Subcutaneous abdominal adipose tissue (tissue), 5 donors: ENCODE data around the gene SMIM41.

Experiments
- H3K27ac ChIP-seq: one replicate; pipeline ENCODE4 v1.7.0; 2013; ENCODE audit warnings: low read depth, mild to moderate bottlenecking, inconsistent platforms, low read length, moderate library complexity
- H3K27me3 ChIP-seq, 5 donors: one replicate each; pipeline ENCODE4 v1.7.0; 2013; ENCODE audit warnings: low read length in 5 of 5, inconsistent platforms in 1 of 5; ENCODE audit not compliant: control insufficient read depth in 5 of 5, insufficient read depth in 4 of 5
- H3K36me3 ChIP-seq, 5 donors: one replicate each; pipeline ENCODE4 v1.7.0; 2013; ENCODE audit warnings: low read length in 5 of 5; ENCODE audit not compliant: control insufficient read depth in 5 of 5, insufficient read depth in 5 of 5
- H3K4me1 ChIP-seq, 5 donors: one replicate each; pipeline ENCODE4 v1.7.0; 2013; ENCODE audit warnings: low read length in 5 of 5, mild to moderate bottlenecking in 3 of 5, moderate library complexity in 1 of 5; ENCODE audit not compliant: control insufficient read depth in 5 of 5, insufficient read depth in 5 of 5
- H3K4me3 ChIP-seq, 5 donors: one replicate each; pipeline ENCODE4 v1.7.0; 2013; ENCODE audit warnings: low read length in 5 of 5, low read depth in 1 of 5
- H3K9ac ChIP-seq, 5 donors: one replicate each; pipeline ENCODE4 v1.7.0; 2013; ENCODE audit warnings: low read length in 5 of 5, mild to moderate bottlenecking in 4 of 5, moderate library complexity in 3 of 5
- H3K9me3 ChIP-seq, 5 donors: one replicate each; pipeline ENCODE4 v1.7.0; 2013; ENCODE audit warnings: low read length in 5 of 5; ENCODE audit not compliant: control insufficient read depth in 5 of 5
- donor health status: healthy.
- donor health status: healthy.
- donor health status: healthy.
- donor health status: healthy.
- donor health status: healthy.

Gene SMIM41

GRCh38 chr12:52050116-52050757, 29.3 kb upstream of the SMIM41 start:
- peaks cover 0 to 25% (median 15%) of the 10 kb centered on the region in 5 donors for H3K36me3 ChIP-seq
- peaks cover 0 to 9% (median 0%) of the 10 kb centered on the region in 5 donors for H3K27me3 ChIP-seq
- H3K27ac ChIP-seq = peak overlapping the region; percentile 67
- peaks cover 0 to 2% (median 0%) of the 10 kb centered on the region in 5 donors for H3K9me3 ChIP-seq
- peak overlapping the region; percentile 5 to 86 (median 78) for H3K9ac ChIP-seq
- peak overlapping the region; percentile 19 to 78 (median 67) for H3K4me3 ChIP-seq
- peaks cover 13 to 66% (median 40%) of the 10 kb centered on the region in 5 donors for H3K4me1 ChIP-seq

DNA sequence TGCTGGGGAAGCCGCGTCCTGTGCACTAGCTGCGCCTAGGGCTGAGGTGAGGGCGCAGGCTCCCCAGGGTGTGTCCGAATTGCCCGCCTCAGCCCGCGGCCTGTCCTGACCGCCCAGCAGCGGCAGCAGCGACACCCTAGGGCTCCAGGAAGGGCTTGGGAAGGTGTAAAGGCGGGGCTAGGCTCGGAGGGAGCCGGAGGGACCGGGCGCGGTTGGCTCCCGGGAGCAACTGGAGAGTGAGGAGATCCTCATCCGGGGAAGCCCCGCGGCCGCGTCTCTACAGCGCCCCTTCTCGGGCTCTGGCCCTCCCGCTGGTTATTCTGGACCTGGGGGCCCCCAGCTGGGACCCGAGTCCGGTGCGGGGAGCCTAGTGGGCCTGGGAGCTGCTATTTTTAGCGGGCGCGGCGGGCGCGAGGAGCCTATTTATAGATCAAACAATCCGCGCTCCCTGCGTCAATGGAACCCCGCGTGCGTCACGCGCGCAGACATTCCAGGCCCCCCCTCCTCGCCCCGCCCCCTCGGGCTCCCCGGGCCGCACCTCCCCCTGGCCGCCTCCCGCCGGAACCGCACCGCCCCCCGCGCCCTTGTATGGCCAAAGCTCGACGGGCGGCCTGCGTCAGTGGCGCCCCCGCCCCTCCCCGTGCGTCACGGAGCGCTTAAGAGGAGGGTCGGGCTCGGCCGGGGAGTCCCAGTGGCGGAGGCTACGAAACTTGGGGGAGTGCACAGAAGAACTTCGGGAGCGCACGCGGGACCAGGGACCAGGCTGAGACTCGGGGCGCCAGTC, 28.6 kb upstream of the SMIM41 start, which contains the start of gene NR4A1:
Gene NR4A1 (plus strand): TSS at position 685 of the 784 bp plus-strand sequence. CDS start 2,887 bp downstream, outside the sequence.
- peaks cover 0 to 1% (median 0%) of the 10 kb centered on the region in 5 donors for H3K9me3 ChIP-seq
- H3K27ac ChIP-seq = peak within 1 kb of the TSS; percentile 72
- peaks cover 0 to 29% (median 19%) of the 10 kb centered on the region in 5 donors for H3K36me3 ChIP-seq
- H3K9ac ChIP-seq = peak within 1 kb of the TSS; percentile 56 to 86 (median 78)
- H3K27me3 ChIP-seq = peaks cover 0 to 6% (median 0%) of the 10 kb centered on the region in 5 donors
- peak within 1 kb of the TSS; percentile 70 to 89 (median 79) for H3K4me3 ChIP-seq
- H3K4me1 ChIP-seq = peaks cover 11 to 59% (median 33%) of the 10 kb centered on the region in 5 donors

GRCh38 chr12:52052468-52053186, 26.9 kb upstream of the SMIM41 start:
- H3K4me3 ChIP-seq = peak overlapping the region; percentile 63 to 89 (median 79)
- H3K9ac ChIP-seq = peak overlapping the region in 4 of 5 donors; percentile 44 to 71 (median 60)
- H3K9me3 ChIP-seq = no peaks in the 10 kb centered on the region
- peaks cover 0 to 46% (median 35%) of the 10 kb centered on the region in 5 donors for H3K36me3 ChIP-seq
- H3K4me1 ChIP-seq = peaks cover 5 to 42% (median 27%) of the 10 kb centered on the region in 5 donors
- peak overlapping the region; percentile 72 for H3K27ac ChIP-seq
- no peaks in the 10 kb centered on the region for H3K27me3 ChIP-seq

- peaks cover 0 to 54% (median 43%) of the 10 kb centered on the region in 5 donors for H3K36me3 ChIP-seq
- H3K9ac ChIP-seq = peak overlapping the region in 1 of 5 donors; percentile 25
- peak overlapping the region in 4 of 5 donors; percentile 57 to 89 (median 78) for H3K4me3 ChIP-seq
- H3K9me3 ChIP-seq = no peaks in the 10 kb centered on the region
- H3K27me3 ChIP-seq = no peaks in the 10 kb centered on the region
- H3K27ac ChIP-seq = no peak overlapping the region
- H3K4me1 ChIP-seq = peaks cover 5 to 42% (median 27%) of the 10 kb centered on the region in 5 donors
Measured at GRCh38 chr12:52053536-52054209, 25.8 kb upstream of the SMIM41 start.

GRCh38 chr12:52054231-52054832, 25.2 kb upstream of the SMIM41 start:
- Histone ChIP-seq H3K36me3 (peaks cover 0 to 60% (median 48%) of the 10 kb centered on the region in 5 donors), H3K9me3 (no peaks in the 10 kb centered on the region), H3K4me1 (peaks cover 5 to 42% (median 27%) of the 10 kb centered on the region in 5 donors), H3K27ac (no peak overlapping the region), H3K27me3 (no peaks in the 10 kb centered on the region), H3K4me3 (peak overlapping the region in 3 of 5 donors; percentile 77 to 89 (median 79)), H3K9ac (no peak overlapping the region)

DNA sequence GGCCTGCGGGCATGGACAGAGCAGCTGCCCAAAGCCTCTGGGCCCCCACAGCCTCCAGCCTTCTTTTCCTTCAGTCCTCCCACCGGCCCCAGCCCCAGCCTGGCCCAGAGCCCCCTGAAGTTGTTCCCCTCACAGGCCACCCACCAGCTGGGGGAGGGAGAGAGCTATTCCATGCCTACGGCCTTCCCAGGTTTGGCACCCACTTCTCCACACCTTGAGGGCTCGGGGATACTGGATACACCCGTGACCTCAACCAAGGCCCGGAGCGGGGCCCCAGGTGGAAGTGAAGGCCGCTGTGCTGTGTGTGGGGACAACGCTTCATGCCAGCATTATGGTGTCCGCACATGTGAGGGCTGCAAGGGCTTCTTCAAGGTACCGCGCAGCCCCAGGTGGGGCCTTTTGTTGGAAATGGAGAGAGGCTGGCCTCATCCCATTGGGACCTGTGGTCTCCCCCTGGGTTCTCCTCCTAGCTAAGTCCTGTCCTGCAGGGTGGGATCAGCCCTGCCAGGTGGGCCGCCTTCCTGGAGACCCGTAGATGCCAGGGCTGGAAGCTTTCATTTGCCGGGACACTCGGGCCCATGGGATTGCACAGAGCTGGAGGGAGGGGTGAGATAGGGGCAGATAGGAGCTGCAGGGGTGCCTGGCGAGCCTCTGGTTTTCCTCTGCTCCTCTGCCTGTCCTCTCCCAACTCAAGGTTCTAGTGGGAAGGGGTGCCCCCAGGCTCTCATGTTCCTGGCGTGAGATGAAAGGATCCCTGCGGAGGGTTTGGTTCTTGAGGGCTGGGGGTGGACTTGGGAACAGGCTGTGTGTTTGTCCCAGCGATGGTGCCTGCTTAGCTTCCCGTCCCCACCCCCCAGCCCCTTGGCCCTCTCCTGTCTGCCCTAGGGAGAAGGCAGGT, 24.4 kb upstream of the SMIM41 start:
- Histone ChIP-seq H3K27ac (no peak overlapping the region), H3K27me3 (no peaks in the 10 kb centered on the region), H3K36me3 (peaks cover 0 to 62% (median 51%) of the 10 kb centered on the region in 5 donors), H3K4me1 (peaks cover 5 to 37% (median 23%) of the 10 kb centered on the region in 5 donors), H3K9me3 (no peaks in the 10 kb centered on the region), H3K9ac (no peak overlapping the region), H3K4me3 (no peak overlapping the region)

DNA sequence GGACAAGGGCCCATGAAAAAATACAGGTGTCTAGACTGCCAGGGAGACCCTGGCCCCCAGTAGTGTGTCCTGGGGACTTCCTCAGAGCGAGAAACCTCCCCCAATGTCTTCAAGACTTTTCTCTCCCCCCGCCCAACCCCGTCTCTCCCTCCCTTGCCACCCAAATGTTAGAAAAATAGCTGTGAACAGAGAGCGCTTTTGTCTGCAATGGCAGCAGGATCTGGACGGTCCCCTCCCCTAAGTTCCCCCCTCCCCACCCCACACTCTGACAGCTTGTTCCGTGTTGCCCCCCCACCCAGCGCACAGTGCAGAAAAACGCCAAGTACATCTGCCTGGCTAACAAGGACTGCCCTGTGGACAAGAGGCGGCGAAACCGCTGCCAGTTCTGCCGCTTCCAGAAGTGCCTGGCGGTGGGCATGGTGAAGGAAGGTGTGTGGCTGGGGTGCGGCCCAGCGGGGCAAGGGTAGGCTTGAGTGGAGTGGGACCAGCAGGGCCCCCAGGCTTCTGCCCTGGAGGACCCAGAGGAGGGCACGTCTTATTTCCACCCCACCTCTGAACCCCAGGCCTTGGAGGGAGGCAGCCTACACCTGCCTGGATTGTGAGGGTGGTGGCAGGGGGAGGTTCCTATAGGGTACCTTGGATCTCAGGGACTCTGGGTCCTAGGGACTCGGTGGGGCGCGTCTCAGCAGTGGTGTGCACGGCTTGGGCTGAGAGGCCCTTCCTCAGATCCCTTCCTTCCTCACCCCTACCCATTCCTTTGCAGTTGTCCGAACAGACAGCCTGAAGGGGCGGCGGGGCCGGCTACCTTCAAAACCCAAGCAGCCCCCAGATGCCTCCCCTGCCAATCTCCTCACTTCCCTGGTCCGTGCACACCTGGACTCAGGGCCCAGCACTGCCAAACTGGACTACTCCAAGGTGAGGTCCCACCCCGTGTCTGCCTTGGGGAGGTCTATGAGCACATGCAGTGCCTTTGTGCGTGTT, 23.5 kb upstream of the SMIM41 start:
- H3K4me3 ChIP-seq = no peak overlapping the region
- H3K4me1 ChIP-seq = peaks cover 0 to 29% (median 15%) of the 10 kb centered on the region in 5 donors
- no peaks in the 10 kb centered on the region for H3K27me3 ChIP-seq
- no peak overlapping the region for H3K27ac ChIP-seq
- no peaks in the 10 kb centered on the region for H3K9me3 ChIP-seq
- H3K36me3 ChIP-seq = peaks cover 0 to 62% (median 51%) of the 10 kb centered on the region in 5 donors
- H3K9ac ChIP-seq = no peak overlapping the region
